HG02571 (cell line): ENCODE results near the gene MANEA.
"Not testable (repeated sequence)": the region's sequence is repeated elsewhere in the genome, so short reads cannot be mapped to it uniquely, and the experiment has no call there.

Experiments used
- ATAC-seq: cut with Tn5 transposase; IDR thresholded peaks from one replicate; pipeline ENCODE4 v1.9.1; 2021; ENCODE audit warnings: mild to moderate bottlenecking, moderate library complexity; ENCODE audit not compliant: unreplicated experiment

Gene MANEA, protein sequence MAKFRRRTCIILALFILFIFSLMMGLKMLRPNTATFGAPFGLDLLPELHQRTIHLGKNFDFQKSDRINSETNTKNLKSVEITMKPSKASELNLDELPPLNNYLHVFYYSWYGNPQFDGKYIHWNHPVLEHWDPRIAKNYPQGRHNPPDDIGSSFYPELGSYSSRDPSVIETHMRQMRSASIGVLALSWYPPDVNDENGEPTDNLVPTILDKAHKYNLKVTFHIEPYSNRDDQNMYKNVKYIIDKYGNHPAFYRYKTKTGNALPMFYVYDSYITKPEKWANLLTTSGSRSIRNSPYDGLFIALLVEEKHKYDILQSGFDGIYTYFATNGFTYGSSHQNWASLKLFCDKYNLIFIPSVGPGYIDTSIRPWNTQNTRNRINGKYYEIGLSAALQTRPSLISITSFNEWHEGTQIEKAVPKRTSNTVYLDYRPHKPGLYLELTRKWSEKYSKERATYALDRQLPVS

DNA sequence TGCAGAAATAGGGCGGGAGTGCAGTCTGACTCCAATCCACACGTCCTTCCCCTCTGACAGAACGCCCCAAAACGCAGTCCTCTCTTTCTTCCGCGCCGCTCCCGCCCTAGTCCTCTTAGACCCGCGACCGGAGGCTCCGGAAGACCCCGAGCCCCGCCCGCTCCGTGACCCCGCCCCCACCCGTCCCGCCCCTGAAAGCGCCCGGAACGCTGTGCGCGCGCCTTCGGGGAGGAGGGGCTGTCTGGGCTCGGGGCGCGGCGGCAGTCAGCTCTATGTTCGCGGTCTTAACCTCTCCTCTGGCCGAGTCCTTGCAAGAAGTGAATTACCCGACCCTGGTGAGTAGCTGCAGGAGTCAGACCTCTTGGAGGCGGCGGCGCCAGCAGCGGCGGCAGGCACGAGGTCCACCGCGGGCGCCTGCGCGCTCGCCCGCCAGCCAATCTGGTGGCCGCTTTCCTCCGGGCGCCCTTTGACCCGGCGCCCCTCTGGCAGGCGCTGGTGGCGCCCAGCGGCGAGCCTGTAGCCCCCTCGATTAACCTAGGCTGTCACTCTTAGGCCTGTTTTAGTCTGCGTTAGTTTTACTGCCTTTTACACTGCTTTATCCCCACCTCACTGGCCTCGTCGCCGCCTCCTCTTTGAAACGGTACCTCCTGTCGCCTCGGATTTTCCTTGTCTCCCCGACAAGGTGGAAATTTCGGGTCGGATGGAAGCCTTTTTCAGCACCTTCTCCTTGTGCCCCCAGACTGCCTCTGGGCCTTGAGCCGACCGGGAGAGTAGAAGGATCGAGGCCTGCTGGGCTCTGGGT, at the start of gene MANEA:
TSS of gene MANEA (plus strand) at position 232 of the 802 bp plus-strand sequence. CDS start 8,905 bp downstream, outside the sequence.
- peak; percentile 73 for ATAC-seq

DNA sequence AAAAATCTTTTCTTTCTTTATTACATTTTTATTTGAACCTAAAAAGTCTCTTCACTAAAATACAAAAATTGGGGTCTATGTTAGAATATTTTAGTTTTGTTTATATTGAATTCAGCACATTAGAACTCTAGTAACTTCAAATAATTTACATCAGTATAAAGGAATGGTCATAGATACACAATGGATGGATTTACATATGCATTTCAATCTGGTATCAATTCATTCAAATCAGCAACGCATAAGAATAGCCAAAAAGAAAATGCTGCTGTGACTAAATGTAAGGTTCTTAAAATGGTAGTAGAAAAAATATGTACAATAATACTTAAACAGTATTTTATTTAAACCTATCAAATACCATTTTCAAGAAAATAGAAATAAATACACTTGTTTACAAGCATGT, 47.6 kb upstream of the MANEA start:
- no peak for ATAC-seq

DNA sequence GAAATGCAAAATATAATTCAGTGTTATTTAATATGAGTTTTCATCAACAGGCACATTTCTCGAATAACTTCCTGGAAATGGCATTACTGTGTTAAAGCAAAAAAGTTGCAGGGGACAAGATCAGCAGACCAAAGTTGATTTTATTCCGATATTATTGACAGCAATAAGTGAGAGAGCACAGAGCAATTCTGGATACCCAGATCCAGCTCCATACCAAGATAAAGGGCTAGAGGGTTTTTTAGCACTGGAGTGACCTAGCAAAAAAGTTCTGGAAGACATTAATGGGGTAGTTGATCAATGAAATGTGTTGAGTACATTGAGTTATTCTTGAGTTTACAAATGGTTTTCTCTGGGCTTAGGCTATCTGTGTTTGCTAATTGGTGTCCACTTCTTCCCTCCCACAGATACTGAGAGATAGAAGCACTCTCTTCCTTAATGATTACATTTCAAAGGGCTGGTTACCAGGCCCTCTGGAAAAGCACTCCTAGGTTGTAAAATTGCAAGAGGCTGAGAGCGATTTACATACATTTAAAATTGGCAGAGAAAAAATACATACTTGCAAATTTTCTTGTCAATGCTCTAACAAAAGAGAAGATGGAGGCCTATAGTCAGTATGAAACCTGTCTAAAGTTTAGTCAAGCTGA, 47.0 kb upstream of the MANEA start:
- ATAC-seq = no peak

DNA sequence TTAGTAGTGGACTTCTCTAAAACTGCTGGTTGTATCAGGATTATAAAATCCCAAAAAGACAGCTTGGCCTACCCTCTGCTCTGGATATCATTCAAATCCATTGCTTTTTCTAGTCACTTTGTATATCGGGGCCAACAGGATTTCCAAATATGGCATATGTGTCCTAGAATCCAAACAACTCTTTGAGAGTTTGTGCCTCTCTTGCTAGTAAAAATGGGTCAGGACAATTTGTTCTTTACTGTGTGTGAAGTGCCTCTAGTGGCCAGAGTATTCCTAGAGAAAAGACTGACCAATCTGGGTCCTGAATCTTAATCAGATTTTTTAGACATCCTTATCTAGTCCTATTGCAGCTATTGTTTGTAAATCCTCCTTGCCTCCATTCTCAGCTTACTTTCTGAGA, 33.5 kb upstream of the MANEA start:
- ATAC-seq = no peak

DNA sequence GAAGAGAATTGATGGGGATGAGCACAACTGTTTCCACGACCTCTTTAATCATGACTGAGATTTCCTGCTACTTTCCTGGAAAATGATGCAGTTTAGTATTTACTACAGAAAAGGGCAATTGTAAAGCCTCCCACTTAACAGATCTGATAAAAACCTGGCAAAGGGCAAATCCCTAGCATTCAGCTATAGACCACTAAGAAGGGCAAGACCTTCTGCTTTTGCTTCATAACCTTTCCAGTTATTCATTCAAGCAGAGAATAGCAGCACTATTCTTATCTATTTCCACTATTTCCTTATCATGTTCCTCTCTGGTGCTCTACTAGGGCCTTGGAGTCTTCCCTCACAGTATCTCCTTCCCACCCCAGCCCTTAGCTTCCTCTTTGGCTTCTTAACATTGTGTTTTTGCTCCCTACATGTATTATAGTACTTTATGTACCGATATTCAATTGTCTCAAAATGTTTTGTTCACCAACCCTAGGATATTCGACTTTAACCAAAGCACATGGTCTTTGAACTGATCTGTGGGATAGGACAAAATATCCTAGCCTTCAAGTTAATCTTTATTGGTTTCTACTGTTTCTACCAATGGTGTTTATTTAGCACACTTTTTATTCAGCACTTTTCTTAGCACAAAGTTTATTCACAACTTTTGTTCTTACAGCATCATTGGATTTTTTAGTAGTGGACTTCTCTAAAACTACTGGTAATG, 32.7 kb upstream of the MANEA start:
- no peak for ATAC-seq

DNA sequence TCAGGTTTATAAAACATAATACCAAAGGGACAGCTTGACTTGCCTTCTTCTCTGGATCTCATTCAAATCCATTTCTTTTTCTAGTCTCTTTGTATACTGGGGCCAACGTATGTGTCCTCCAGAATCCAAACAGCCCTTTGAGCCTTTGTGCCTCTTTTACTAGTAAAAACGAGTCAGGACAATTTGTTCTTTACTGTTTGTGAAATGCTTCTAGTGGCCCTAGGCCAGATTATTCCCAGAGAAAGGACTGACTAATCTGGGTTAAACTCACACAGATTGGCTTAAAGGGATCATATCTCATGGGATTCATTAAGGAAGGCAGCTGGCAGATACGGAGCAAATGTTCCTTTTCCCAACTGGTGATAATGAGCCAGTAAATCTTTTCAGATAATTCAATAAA, 32.1 kb upstream of the MANEA start:
- no peak for ATAC-seq

DNA sequence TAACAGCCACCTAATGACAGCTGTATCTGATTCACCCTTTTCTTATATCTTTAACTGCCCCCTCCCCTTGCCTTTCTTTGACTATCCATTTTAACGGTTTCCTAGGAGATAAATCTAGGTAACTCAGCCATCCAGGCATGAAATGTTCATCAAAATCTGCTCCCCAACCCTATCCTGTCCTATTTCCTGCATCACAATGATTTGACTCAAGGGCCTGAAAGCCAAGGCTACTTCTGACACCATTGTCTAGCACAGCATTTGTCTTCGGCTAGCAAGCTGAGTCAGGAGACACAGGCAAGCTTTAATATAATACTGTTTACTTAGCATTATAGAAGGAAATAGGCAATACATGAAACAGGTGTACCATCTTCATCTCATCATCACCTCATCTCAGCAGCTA, 31.6 kb upstream of the MANEA start:
- ATAC-seq = no peak

DNA sequence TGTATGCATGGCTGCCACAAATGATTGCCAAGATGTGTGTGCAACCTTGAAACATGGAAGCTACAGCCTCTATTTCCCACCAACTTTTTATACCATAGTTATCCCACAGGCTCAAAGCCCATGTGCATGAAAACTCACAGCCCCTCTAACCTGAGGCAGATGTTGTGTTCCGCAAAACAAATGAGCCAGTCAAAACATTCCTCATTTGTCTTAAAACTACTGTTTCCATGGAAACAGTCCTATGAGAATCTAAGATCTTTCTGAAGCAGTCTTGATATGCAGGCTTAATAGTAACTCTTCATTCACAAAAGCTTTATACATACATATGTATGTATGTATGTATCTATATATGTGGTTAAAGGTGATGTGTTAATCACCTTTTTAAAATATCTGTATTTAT, 31.2 kb upstream of the MANEA start:
- ATAC-seq = no peak

DNA sequence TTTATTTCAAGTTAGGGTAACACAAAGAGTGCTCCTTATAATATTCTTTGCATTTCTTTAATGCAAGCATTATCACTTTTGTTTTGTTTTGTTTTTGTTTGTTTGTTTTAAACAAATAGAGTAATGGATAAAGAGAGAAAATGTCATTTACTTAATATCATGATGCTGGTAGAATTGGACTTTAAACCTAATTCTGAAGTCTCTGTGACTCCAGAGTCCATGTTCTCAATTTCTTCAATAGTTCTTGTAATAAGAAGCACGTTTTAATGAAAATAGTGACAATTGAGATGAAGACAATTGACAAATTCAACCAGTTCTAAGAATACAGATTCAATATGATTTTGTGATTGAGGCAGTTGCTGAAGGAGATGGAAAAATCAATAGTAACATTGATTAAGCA, 30.3 kb upstream of the MANEA start:
- no peak for ATAC-seq

DNA sequence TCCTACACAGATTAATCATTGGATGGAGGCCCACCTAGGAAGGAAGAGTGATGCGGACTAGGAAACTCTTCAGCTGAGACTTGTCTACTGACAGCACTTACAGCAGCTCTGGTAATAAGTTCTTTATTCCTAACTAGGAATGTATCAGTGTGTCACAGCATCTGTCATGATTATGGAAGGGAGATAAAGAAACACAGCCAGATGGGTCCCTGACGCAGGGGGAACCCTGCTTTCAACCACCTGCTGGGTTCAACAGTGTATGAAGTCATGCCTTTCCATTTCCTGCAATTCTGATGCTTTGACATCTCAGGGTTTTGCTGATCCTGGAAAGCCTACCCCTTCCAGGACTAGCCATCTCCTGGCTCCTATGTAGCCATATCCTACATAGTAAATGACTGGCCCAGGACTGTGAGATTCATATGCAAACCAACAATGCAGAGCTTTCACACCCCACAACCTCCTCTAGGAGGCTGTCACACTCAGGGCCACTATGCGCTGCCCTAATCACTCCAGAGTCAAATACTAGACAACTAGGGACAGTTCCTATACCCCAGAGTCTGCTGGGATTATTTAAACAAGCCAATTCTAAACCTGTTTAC, 29.0 kb upstream of the MANEA start:
- ATAC-seq = no peak

DNA sequence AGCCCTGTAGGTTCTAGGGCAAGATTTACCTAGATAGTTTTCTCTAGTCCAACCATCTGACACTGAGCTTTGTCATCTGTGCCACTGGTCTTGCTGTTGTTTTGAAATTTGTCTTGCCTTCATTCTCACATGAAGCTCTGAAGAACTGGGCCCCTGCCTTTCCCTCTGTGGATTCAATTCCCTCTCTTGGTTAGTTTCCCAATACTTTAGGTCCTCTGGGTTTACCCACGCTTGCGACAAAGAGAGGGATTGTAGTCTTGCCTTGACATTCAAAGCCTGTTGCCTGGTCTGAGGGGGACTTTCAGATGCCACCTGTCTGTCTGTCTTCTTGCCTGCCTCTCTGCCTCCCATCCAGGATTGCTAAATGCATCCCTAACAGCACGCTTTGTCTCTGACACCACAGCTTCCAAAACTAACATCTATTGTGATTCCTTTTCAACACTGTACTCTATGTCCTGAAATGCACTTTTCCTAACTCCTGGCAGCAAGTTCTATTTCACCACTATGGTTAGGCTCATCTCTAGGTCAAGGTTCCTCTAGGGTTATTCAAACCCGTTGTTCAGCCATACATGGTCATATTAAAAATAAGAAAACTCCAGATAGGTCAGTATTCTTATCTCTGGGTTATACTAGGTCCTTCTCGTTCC, 25.5 kb upstream of the MANEA start:
- no peak for ATAC-seq

DNA sequence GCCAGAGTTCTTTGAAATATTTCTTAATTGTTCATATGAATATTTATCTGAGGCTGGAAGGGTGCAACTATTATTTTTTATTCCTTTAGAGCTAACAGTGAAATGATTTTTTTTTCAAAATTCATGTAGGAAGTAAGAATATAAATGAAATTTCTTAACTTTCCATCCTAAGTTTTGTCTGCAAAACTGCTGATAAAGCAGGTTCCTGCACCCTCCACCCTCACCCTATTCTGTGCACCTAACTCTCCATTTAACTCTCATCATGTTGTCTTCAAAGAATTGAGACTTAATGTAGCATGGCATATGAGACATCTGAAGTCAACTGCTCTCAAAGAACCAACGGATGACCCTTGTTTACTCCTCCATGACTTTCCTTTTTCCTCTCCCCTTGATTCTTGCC, 23.5 kb upstream of the MANEA start:
- ATAC-seq = no peak

DNA sequence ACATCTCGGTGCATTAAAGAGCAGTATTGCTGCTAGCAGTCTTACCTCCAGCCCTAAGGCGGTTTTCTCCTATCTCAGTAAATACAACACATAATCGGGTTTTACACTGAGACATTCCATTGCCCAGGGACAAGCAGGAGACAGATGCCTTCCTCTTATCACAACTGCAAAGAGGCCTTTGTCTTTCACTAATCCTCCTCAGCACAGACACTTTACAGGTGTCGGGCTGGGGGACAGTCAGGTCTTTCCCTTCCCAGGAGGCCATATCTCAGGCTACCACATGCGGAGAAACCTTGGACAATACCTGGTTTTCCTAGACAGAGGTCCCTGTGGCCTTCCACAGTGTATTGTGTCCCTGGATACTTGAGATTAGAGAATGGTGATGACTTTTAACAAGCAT, 16.4 kb upstream of the MANEA start:
- not testable (repeated sequence) for ATAC-seq

DNA sequence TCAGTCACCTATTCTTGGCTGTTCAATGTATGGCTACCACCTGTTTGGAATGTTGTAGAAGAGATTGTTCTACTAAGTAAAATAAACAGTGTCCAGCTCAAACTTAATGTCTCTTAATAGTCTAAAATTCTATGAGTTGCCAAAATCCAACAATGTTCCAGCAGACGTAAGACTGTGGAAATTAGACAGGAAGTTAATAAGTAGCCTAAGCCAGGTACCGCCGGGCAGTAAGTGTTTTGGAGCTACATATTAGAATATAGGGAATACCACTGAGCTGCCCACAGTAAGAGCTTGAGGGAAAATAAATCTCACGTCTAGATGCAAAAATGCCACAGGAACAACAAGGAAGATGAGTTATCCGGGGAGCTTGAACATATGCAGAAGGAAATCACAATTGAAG, 7.8 kb upstream of the MANEA start:
- no peak for ATAC-seq

DNA sequence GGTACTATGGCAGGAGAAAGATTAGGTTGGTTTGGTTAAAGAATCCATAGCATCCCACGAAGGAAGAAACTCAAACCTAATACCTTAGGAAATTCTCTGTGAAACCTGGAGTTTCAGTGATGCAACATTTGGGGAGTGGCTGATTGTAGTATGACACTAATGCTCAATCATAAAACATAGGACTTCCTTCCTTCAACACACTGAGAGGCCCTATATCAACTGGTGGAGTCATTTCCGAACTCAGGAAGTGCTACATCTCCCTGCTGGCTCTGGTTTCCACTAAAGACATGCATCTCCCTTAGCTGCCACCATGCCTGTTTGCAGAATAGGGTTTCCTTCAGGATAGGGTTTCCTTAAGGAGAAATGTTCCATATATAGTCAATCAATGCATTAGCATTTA, 5.2 kb upstream of the MANEA start:
- no peak for ATAC-seq

DNA sequence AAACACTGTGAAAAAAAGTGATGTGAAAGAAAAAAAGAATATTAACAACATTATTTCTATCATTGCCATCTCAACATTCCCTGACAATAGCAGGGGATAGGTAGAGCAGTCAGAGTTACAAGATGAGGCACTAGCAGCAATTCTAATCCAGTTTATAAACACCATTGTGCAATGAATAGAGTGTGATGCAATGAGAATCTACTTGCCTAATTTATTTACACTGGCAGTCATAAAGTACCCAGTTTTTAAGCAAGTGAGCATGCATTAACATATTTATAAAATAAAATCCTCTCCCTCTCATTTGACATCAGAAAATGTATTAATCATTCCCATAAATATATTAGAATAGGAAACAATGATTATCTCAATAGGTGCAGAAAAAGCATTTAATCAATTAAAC, 2.5 kb upstream of the MANEA start:
- no peak for ATAC-seq

DNA sequence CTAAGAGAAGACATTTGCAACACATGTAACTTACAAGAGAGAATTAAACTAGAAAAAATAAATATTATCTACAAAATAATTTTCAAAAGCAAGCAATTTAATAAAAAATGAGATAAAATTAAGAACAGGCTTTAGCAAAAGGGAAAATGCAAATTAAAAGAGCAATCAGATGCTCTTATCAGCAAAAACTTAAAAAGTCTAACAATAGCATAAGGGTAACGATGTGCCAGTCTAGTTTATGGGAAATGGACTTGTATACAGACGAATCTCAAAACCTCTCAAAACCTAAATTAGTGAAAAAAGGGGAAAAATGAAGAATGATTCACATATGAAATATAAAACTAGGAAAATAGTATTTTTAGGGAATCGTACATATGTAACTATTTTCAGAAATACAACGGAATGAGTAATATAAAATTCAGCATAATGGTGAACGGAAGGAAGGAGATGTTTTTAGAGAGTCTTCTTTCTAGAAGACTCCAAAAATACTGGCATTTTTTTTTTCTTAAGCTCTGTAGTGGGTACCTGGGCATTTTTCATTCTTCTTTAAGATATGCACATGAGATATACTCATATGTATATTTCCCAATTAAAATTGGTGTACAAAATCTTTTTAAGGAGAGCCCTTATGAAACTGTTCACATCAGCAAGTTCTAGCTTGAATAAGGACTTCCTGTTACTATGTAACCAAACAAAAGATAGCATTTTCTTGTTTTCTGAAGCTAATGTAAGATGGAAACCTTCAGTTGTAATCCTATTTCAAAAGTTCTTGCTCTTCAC, 927 bp upstream of the MANEA start:
- ATAC-seq = no peak

DNA sequence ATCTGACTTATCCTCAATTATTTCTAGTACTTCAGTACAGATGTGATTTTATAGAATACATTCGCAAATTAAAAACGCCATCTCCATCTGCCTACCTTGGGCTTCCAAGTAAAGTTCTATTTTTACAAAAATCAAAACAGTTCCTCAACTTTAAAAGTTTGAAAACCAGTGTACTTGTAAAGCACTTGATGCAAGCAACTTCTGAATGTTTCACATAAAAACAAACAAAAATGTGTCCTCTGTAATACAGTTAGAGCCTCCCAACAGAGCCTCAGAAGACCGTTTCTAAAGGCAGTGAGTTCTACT, 384 bp upstream of the MANEA start:
- ATAC-seq = no peak

DNA sequence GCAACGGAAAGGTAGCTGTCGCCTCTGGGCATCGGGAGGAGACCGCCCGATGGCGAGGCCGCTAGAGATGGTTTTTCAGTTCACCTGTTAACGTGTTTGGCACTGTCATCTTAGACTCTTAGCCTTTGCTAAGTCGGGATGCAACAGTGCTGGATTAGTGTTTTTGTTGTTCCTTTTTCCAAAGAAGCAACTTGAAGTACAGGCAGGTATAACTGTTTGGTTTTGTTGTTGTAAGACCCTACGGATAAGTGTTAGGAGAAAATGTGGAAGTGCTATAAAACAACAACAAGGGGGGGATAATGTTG, 723 bp downstream of the MANEA start:
- no peak for ATAC-seq

DNA sequence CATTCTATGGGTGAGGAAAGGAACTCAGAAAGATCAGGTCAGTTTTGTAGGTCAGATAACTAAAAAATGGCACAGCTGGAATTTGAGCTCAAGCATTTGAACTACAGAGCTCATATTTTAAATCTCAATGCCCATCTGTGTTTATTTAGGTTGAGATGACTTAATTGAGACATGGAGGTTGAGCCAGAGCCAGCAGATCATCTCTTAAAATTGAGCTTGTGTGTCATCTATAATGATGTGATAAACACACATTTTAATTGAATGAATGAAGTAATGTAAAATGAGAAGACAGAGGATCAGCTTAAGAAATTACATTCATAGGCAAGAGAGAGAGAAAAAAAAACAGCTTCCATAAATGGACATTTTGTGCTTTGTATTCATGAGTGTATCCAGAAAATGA, 3.7 kb downstream of the MANEA start:
- no peak for ATAC-seq
